LoVo (cell line): Measurements from ENCODE around the gene XPO5.
"Not testable (repeated sequence)": the region's sequence is repeated elsewhere in the genome, so short reads cannot be mapped to it uniquely, and the experiment has no call there.

ENCODE experiments used
- DNase-seq: peaks from one replicate; pipeline ENCODE4 v3.0.0-alpha.2; 2016; ENCODE audit warnings: low spot score

XPO5 gene

DNA sequence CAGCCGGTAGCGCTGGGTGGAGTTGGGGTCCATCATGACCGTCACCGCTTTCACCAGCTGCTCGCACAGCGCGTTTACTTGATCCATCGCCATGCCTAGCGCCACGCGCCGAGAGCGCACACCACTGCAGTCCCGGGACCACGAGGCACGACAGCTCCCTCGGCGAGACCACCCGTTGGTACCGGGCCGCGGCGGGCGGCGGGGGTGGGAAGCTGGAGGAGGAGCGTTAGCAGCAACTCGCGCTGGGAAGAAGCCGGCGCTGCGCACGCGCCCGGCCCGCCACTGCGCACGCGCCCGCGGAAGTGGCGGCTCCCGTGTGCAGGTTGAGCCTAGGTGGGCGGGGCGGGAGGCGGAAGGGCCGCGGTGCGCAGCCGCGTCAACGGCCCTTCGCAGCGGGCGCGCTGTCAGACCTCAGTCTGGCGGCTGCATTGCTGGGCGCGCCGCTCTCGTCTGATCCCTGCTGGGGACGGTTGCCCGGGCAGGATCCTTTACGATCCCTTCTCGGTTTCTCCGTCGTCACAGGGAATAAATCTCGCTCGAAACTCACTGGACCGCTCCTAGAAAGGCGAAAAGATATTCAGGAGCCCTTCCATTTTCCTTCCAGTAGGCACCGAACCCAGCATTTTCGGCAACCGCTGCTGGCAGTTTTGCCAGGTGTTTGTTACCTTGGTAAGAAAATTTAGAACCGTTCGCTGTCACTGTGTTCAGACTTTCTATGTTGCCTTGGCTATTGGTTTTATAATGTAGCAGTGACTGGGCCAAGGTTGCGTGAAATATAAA lies at the start of gene XPO5, which contains the start of gene POLH:
TSS of gene XPO5 (minus strand) at position 267 of the 780 bp plus-strand sequence. CDS start at position 93, 174 bp downstream.
TSS of gene POLH (plus strand) at position 414 of the 780 bp plus-strand sequence. CDS start 6,135 bp downstream, outside the sequence.
- peak; percentile 97 for DNase-seq

DNA sequence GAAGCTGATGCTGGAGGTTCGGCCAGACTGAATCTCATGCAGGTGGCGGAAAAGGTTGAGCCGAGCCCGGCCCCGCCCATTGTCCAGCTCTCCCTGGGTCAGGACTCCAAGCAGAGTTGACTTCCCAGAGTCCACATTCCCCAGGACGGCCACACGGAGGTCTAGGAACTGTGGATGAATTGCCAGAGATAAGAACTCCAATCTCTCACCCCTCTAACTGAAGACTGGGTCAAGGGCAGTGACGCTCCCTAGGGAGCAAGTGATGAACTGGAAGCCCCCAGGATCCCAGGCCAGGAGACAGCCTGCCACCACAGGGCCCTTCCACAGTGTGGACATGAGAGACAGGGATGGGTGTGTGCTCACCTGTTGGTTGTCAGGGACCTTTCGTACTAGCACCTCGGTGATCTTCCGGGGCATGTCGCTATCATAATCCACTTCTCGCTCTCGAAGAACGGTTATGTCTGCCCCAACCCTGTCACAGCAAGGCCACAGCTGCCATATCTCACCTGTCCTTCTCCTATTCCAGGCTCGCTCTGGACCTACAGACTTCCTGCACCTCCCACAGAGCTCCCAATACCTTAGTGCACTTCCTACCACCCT lies 49.7 kb upstream of the XPO5 start:
- DNase-seq: no peak

DNA sequence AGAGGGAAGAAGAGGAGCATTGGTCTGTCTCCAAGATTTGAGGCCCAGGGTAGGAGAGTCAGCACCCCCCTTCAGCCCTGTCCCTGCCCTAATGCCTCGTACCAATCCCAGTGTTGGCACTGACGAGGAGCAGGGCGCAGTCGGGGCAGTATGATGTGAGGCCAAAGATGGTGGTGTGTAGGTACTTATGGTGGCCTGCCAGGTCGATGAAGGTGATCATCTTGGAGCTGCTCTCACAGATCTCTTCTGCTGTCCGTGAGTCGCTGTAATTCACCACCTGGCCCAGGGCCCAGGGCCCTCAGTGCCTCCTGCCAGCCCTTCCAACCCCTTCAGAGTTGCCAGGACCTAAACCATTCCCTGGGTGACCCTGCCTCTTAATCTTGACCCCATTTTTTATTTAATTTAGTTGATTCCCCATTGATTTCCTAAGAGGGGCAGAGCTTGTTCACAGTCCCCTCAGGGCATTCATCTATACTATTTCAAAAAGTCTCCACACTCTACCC lies 49.0 kb upstream of the XPO5 start:
- DNase-seq: no peak

GRCh38 chr6:43623880-43624785 lies 48.3 kb upstream of the XPO5 start:
- no peak for DNase-seq

DNA sequence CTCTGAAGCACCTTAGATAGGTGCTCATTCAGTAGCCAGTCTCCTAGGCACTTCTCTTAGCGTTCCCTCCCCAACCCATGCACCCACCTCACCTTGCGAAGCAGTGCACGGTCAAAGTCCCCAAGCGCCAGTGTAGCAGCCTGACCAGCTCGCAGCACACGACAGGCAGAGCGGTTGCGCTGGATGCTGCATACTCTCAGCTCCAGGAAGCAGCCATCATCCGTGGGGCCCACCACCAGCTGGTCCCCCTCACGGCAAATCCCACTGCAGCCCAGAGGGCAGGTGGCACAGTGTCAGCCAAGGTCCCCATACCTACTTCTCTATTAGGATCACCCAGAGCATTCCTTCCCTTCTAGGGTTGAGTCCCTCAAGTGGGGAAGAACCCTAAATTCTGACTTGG lies 46.7 kb upstream of the XPO5 start:
- no peak for DNase-seq

DNA sequence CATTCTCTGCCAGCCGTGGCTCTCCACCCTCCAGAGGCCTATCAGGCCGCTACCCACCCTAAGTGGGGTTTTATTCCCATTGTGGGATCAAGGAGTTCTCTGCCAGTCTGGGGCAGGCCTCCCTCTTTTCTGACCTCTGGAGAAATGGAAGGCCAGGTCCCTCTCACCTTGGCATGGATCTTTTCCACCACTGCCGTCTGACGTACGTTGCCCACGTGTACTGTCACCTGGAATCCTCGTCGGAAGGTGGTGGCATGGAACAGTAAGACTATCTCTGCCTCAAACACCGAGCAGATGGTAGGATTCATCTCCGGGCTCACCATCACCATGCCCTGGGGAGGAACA lies 46.0 kb upstream of the XPO5 start:
- no peak for DNase-seq

GRCh38 chr6:43621078-43621835 lies 45.4 kb upstream of the XPO5 start:
- DNase-seq: no peak

DNA sequence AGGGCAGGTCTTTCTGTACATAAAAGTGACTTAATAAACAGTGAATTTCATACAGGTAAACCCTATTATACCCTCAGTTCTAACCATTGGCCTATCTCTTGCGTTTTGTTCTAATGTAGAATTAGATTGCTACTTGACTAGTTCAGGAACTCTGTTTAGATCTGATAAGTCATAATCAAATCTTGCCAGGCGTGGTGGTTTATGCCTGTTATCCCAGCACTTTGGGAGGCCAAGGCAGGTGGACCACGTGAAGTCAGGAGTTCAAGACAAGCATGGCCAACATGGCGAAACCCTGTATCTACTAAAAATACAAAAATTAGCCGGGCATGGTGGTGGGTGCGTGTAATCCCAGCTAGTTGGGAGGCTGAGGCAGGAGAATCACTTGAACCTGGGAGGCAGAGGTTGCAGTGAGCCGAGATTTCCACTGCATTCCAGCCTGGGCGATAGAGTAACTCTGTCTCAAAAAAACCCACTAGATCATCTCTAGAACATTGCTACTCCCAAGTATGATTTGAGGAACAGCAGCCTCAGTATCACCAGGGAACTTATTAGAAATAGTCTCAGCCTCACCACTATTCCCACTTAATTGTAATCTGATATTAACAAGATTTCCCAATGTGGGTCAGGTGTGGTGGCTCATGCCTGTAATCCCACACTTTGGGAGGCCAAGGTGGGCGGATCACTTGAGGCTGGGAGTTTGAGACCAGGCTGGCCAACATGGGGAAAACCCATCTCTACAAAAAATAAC lies 41.1 kb upstream of the XPO5 start:
- DNase-seq: no peak

DNA sequence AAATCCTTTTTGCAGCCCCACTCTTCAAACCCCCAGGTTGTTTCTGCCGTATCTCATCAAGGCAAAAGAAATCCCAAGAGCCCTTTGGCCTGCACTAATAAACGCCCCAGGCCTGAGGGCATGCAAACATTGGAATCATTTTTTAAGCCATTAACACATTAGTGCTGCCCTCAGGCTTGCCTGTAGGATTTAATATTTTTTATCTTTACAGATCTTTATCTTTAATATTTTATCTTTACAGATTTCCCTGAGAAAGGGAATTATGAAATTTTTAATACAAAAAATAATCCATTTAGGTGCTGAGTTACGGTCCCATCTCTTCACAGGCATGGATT lies 38.5 kb upstream of the XPO5 start:
- DNase-seq: no peak

DNA sequence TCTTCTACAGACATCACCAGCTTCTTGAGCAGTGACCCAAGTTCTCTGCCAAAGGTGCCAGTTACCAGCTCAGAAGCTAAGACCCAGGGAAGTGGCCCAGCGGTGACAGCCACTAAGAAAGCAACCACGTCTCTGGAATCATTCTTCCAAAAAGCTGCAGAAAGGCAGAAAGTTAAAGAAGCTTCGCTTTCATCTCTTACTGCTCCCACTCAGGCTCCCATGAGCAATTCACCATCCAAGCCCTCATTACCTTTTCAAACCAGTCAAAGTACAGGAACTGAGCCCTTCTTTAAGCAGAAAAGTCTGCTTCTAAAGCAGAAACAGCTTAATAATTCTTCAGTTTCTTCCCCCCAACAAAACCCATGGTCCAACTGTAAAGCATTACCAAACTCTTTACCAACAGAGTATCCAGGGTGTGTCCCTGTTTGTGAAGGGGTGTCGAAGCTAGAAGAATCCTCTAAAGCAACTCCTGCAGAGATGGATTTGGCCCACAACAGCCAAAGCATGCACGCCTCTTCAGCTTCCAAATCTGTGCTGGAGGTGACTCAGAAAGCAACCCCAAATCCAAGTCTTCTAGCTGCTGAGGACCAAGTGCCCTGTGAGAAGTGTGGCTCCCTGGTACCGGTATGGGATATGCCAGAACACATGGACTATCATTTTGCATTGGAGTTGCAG lies 38.0 kb upstream of the XPO5 start:
- DNase-seq: no peak

GRCh38 chr6:43610431-43610830 lies 34.6 kb upstream of the XPO5 start:
- no peak for DNase-seq

DNA sequence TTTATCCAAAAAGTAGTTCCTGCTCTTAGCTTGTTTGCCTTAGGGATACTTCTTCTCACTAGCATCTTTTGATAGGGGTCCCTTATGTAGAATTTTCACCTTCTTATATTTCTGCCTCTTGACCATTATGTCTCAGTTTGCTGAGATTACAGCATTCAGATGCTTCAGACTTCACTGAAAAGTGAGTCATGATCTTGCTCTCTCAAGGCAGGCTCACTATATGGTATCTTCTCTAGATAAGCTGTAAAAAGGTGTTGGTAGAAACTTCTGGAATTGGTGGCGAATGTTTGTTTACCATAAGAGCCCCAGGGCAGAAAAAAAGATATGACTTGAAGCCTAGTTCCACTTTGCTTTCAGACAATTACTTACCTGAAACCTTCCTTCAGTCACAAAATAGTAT lies 33.6 kb upstream of the XPO5 start:
- DNase-seq: no peak

DNA sequence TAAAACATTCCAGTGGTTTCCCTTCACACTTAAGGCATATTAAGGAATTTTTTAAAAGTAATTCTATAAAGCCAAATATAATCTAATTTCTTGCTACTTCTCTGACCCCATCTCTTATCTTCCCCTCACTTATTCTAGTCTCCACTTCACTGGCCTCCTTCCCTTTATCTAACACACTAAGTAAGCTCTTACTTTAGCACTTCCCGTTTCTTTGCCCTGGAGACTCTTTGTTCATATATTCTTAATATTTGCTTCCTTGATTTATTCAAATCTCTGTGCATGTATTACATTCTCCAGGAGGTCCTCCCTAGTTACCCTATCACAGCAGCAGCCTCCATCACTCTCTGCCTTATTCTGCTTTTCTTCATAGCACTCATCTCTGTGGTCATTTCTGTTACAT lies 33.0 kb upstream of the XPO5 start:
- no peak for DNase-seq

GRCh38 chr6:43608310-43608763 lies 32.5 kb upstream of the XPO5 start:
- peak; percentile 63 for DNase-seq

GRCh38 chr6:43606019-43606418 lies 30.2 kb upstream of the XPO5 start:
- DNase-seq: no peak

DNA sequence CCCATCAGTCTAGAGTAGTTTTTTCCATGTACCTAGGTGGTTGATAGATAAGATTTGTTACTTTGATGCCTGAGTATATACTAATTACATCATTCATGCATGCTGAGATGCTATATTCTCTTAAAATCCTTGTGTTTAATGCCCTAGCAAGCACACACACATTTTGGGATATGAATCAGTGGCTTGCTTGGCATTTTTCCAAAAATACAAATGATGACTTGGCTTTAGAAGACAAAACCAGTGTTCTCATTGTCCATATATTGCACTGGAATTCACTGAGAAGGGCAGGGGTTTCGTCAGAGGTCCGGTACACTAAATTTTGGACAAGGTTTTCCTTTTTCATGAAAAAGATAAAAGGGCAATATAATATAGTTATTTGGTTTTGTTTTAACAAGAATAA lies 28.3 kb upstream of the XPO5 start:
- DNase-seq: no peak

- DNase-seq: no peak
Measured at GRCh38 chr6:43600595-43600994, 24.8 kb upstream of the XPO5 start.

- no peak for DNase-seq
Measured at GRCh38 chr6:43593938-43594337, 18.1 kb upstream of the XPO5 start.

DNA sequence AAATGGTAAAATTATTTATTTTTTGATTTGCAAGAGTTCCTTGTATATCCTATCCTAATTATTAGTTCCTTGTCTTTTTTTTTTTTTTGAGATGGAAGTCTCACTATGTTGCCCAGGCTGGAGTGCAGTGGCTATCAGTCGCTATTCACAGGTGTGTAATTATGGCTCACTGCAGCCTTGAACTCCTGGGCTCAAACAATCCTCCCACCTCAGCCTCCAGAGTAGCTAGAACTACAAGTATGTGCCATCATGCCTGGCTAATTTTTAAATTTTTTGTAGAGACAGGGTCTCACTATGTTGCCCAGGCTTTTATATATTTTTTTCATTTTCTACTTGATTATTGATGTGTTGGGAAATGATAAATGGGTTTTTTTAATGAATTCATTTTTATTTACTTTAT lies 13.7 kb upstream of the XPO5 start:
- DNase-seq: not testable (repeated sequence)

DNA sequence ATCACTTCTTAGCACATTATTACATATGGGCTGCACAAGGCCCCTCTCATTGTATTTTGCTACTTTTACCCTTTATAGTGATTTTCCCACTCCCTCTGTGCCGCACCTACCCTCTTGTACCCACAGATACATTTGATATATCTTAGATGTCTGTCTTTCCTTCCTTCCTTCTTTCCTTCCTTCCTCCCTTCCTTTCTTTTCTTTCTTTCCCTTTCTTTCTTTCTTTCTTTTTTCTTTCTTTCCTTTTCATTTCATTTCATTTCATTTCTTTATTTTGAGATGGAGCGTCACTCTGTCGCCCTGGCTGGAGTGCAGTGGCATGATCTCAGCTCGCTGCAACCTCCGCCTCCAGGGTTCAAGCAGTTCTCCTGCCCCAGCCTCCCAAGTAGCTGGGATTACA lies 12.4 kb upstream of the XPO5 start:
- DNase-seq: no peak
